A172 (cell line): Measurements from ENCODE around the gene ITGA3. TPM values are rescaled to one million over a fixed set of nuclear protein-coding genes. Genes with fewer than 3 reads are reported as not detected.

ENCODE experiments used
- DNase-seq: peaks from one replicate; pipeline ENCODE4 v3.0.0-alpha.2; 2015; ENCODE audit warnings: low spot score
- total RNA-seq: library from RNA; depleted of rRNA; stranded (reverse); fragments of >200 nt; shearing (Covaris generic); gene quantifications from 2 replicates; pipeline ENCODE4 v1.2.3, GENCODE V29; 2014

Gene ITGA3
- total RNA-seq, 1 experiment from 2014 or later: 839 TPM

GRCh38 chr17:50093807-50094206, 37.9 kb downstream of the ITGA3 start:
- no peak for DNase-seq

GRCh38 chr17:50094243-50094752, 38.4 kb downstream of the ITGA3 start:
- peak; percentile 84 for DNase-seq

- peak; percentile 93 for DNase-seq
Measured at GRCh38 chr17:50094753-50095619, 39.1 kb downstream of the ITGA3 start, which contains the start of gene PDK2. TSS of gene PDK2 (plus strand) at chr17:50095351. CDS start at chr17:50095436, 85 bp downstream.

- DNase-seq: no peak
Measured at GRCh38 chr17:50095626-50096037, 39.7 kb downstream of the ITGA3 start.

GRCh38 chr17:50096092-50096491, 40.2 kb downstream of the ITGA3 start:
- DNase-seq: no peak

- no peak for DNase-seq
Measured at GRCh38 chr17:50096758-50097157, 40.8 kb downstream of the ITGA3 start.

GRCh38 chr17:50097455-50097854, 41.5 kb downstream of the ITGA3 start:
- no peak for DNase-seq

- DNase-seq: no peak
Measured at GRCh38 chr17:50097926-50098325, 42.0 kb downstream of the ITGA3 start.

GRCh38 chr17:50098583-50098982, 42.7 kb downstream of the ITGA3 start:
- DNase-seq: no peak

GRCh38 chr17:50099003-50099402, 43.1 kb downstream of the ITGA3 start:
- no peak for DNase-seq

- DNase-seq: peak; percentile 65
Measured at GRCh38 chr17:50100480-50100883, 44.6 kb downstream of the ITGA3 start.

GRCh38 chr17:50100921-50101345, 45.0 kb downstream of the ITGA3 start:
- DNase-seq: no peak

- DNase-seq: no peak
Measured at GRCh38 chr17:50101346-50102163, 45.6 kb downstream of the ITGA3 start.

GRCh38 chr17:50102164-50102991, 46.5 kb downstream of the ITGA3 start:
- no peak for DNase-seq

- no peak for DNase-seq
Measured at GRCh38 chr17:50103252-50103651, 47.3 kb downstream of the ITGA3 start.

GRCh38 chr17:50103941-50104340, 48.0 kb downstream of the ITGA3 start:
- DNase-seq: no peak

- DNase-seq: no peak
Measured at GRCh38 chr17:50105811-50106210, 49.9 kb downstream of the ITGA3 start.

- DNase-seq: no peak
Measured at GRCh38 chr17:50106393-50107131, 50.7 kb downstream of the ITGA3 start.

GRCh38 chr17:50107790-50108414, 52.0 kb downstream of the ITGA3 start:
- peak; percentile 72 for DNase-seq

- no peak for DNase-seq
Measured at GRCh38 chr17:50108556-50108955, 52.6 kb downstream of the ITGA3 start.
